PC-9 (cell line): ENCODE data around the gene HOXC9. TPM values are rescaled to one million over a fixed set of nuclear protein-coding genes. Genes with fewer than 3 reads are reported as not detected.
A peak's percentile ranks its signal among the peaks of the same experiment; 100 is the strongest.

Source experiments
- BruUV-seq: library from RNA; stranded (reverse); fragments of 400-500 nt; replicated peaks from 2 replicates; lab custom pipeline; 2021; lab: Mats Ljungman, UMichigan
- CTCF ChIA-PET: fragments of 300-600 bp; sonication (Branson Sonifier 250); formaldehyde crosslinking; loops from one replicate; lab custom pipeline; 2022; ENCODE audit warnings: antibody characterized with exemption; lab: Charles Lee
- POLR2A ChIA-PET: fragments of 300-600 bp; sonication (Branson Sonifier 250); formaldehyde crosslinking; loops from one replicate; lab custom pipeline; 2022; ENCODE audit warnings: antibody characterized with exemption; ENCODE audit not compliant: unreplicated experiment; lab: Charles Lee
- DNase-seq, 2 experiments: peaks; one replicate each; pipeline versions ENCODE4 v3.0.0 to v3.0.0-alpha.2; 2015 to 2022; ENCODE audit warnings: mixed read lengths in 1 of 2
- H2AFZ ChIP-seq: fragments of 200-600 bp; sonication (generic); 2 replicates; pipeline ENCODE4 v1.8.1; 2017; ENCODE audit warnings: antibody characterized with exemption
- H3F3A ChIP-seq: fragments of 200-600 bp; sonication (generic); 2 replicates; pipeline ENCODE4 v1.8.1; 2017; ENCODE audit warnings: antibody characterized with exemption, mild to moderate bottlenecking, low read depth; ENCODE audit not compliant: insufficient read depth
- H3K27ac ChIP-seq: fragments of 200-600 bp; sonication (generic); 2 replicates; pipeline ENCODE4 v1.6.1; 2016; ENCODE audit warnings: mixed run types
- H3K27me3 ChIP-seq: fragments of 200-600 bp; sonication (generic); 2 replicates; pipeline ENCODE4 v1.6.1; 2016; ENCODE audit warnings: low read depth, mixed run types; ENCODE audit not compliant: insufficient read depth
- H3K36me3 ChIP-seq: fragments of 200-600 bp; sonication (generic); 2 replicates; pipeline ENCODE4 v1.6.1; 2016; ENCODE audit warnings: low read depth, mixed run types
- H3K4me1 ChIP-seq: fragments of 200-600 bp; sonication (generic); replicated peaks from 2 replicates; pipeline ENCODE4 v1.6.1; 2016; ENCODE audit warnings: mixed run types; ENCODE audit not compliant: insufficient read depth
- H3K4me2 ChIP-seq: fragments of 200-600 bp; sonication (generic); 2 replicates; pipeline ENCODE4 v1.6.1; 2017; ENCODE audit warnings: mixed run types
- H3K4me3 ChIP-seq: fragments of 200-600 bp; sonication (generic); 2 replicates; pipeline ENCODE4 v1.6.1; 2016; ENCODE audit warnings: mixed run types
- H3K79me2 ChIP-seq: fragments of 200-600 bp; sonication (generic); 2 replicates; pipeline ENCODE4 v1.6.1; 2017; ENCODE audit warnings: low read depth, mixed run types
- H3K9me2 ChIP-seq: fragments of 200-600 bp; sonication (generic); 2 replicates; pipeline ENCODE4 v1.8.1; 2017; ENCODE audit warnings: mild to moderate bottlenecking; ENCODE audit not compliant: insufficient read depth
- H3K9me3 ChIP-seq: fragments of 200-600 bp; sonication (generic); 2 replicates; pipeline ENCODE4 v1.8.1; 2016; ENCODE audit warnings: low read depth; ENCODE audit not compliant: insufficient read depth
- H4K20me1 ChIP-seq: fragments of 200-600 bp; sonication (generic); 2 replicates; pipeline ENCODE4 v1.8.1; 2017; ENCODE audit not compliant: insufficient read depth
- CTCF ChIP-seq: fragments of 200-600 bp; sonication (generic); conservative IDR thresholded peaks from 2 replicates; pipeline ENCODE4 v1.6.1; 2017; ENCODE audit warnings: mixed run types, antibody characterized with exemption, mild to moderate bottlenecking, moderate library complexity
- EZH2 ChIP-seq: fragments of 200-600 bp; sonication (generic); IDR thresholded peaks from 2 replicates; pipeline ENCODE4 v1.8.0; 2017; ENCODE audit warnings: antibody characterized with exemption, low read depth
- intact Hi-C: fragments of 100-400 bp; cut with micrococcal nuclease; formaldehyde crosslinking; loops from one replicate; pipeline ENCODE4 v1.10.0; 2022; ENCODE audit not compliant: unreplicated experiment
- total RNA-seq: library from RNA; stranded (reverse); gene quantifications from 2 replicates; pipeline ENCODE4 v1.2.3, GENCODE V29; 2021

Gene HOXC9
- total RNA-seq, 1 experiment from 2014 or later: 10.2 TPM

- CTCF ChIA-PET: interaction anchor here (0.6 kb wide), 1 partner anchor 39 kb away, joined by 3 read pairs; the partner anchor contains the start of gene HOXC9
- H3K9me3 ChIP-seq: no peaks in the 10 kb centered on the region
- no peak overlapping the region for H3K4me2 ChIP-seq
- DNase-seq: peak in 1 of 2 experiments; percentile 36
- POLR2A ChIA-PET: interaction anchor here (0.5 kb wide), 1 partner anchor 15 kb away, joined by 6 read pairs; the partner anchor contains the start of gene HOXC4
- BruUV-seq: no TSS peak
- peaks cover 30% of the 10 kb centered on the region for H3K27me3 ChIP-seq
- TF ChIP-seq EZH2 (no peak), CTCF (no peak)
- H3K4me3 ChIP-seq: no peak overlapping the region
- H3K9me2 ChIP-seq: no peaks in the 10 kb centered on the region
- no peaks in the 10 kb centered on the region for H4K20me1 ChIP-seq
- no peaks in the 10 kb centered on the region for H3F3A ChIP-seq
- intact Hi-C loops: no loop called here
- H2AFZ ChIP-seq: no peak overlapping the region
- H3K4me1 ChIP-seq: no peaks in the 10 kb centered on the region
- H3K27ac ChIP-seq: no peak overlapping the region
- no peaks in the 10 kb centered on the region for H3K36me3 ChIP-seq
- no peaks in the 10 kb centered on the region for H3K79me2 ChIP-seq
These were observed 39.0 kb downstream of the HOXC9 start for GRCh38 chr12:54038871-54039414.

DNA sequence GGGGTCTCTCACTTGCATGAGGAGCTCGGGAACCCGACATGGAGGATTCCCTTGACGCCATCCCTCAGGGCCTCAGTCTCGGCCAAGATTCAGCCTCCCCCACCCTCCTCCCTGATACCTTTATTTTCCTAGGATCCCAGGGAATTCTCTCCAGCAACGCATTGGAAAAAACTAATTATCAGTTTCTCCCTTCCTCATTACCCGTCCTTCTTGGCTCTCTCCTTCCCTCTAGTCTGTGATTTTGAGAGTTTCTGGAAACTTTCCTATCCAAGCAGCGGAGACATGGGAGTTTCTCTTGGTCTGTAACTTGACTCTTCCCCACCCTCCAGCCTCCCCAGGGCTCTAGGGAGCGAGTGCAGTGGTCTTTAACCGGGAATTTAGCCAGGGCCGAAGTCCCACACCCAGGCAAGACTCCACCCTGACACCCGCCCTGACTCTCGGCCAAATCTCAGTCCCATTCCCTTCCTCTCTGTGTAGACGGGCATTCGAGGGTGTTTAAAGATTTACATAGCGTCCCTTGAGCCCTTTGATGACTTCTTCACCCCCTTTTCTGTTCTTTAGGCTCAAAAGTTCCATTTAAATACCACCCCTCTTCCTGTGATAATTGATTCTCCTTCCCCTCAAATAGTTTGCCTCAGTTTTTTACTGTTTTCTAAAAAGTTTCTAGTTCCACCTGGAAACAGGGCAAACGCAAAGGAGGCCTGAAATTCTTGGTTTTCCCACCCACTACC lies 39.6 kb downstream of the HOXC9 start:
- BruUV-seq: no TSS peak
- H3K4me1 ChIP-seq: no peaks in the 10 kb centered on the region
- DNase-seq: no peak
- no peak overlapping the region for H3K27ac ChIP-seq
- H3K9me2 ChIP-seq: no peaks in the 10 kb centered on the region
- TF ChIP-seq EZH2 (no peak), CTCF (no peak)
- no peaks in the 10 kb centered on the region for H3K36me3 ChIP-seq
- no peak overlapping the region for H3K4me3 ChIP-seq
- H3K27me3 ChIP-seq: peaks cover 30% of the 10 kb centered on the region
- H3K9me3 ChIP-seq: no peaks in the 10 kb centered on the region
- no peak overlapping the region for H3K4me2 ChIP-seq
- CTCF ChIA-PET: interaction anchor here (0.6 kb wide), 1 partner anchor 285 kb away, joined by 8 read pairs; the partner anchor contains the start of gene COPZ1
- H2AFZ ChIP-seq: no peak overlapping the region
- POLR2A ChIA-PET: no interaction called here
- no peaks in the 10 kb centered on the region for H3F3A ChIP-seq
- no peaks in the 10 kb centered on the region for H4K20me1 ChIP-seq
- intact Hi-C loops: no loop called here
- H3K79me2 ChIP-seq: no peaks in the 10 kb centered on the region

DNA sequence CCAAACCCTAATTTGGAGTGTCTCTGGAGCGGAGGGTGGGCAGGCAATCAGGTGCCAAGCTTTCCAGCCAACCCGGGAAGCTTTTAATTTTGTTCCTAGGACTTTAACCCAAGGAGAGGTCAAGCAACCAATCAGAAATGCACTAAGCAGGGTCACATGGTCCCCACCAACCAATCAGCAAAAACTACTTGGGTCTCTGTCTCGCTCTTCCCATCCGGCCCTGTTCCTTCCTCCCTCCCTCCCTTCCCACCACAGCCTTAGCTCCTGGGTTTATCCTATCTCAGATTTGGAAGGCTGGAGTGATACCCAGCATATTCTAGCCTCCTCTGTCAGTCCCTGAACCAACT lies 40.2 kb downstream of the HOXC9 start:
- no peak overlapping the region for H2AFZ ChIP-seq
- BruUV-seq: no TSS peak
- TF ChIP-seq CTCF (no peak), EZH2 (no peak)
- no peak overlapping the region for H3K4me3 ChIP-seq
- ChIA-PET CTCF (interaction anchor here (0.6 kb wide), 1 partner anchor 285 kb away, joined by 8 read pairs; the partner anchor contains the start of gene COPZ1), POLR2A (no interaction called here)
- H3F3A ChIP-seq: no peaks in the 10 kb centered on the region
- intact Hi-C loops: no loop called here
- H4K20me1 ChIP-seq: no peaks in the 10 kb centered on the region
- no peak overlapping the region for H3K27ac ChIP-seq
- H3K27me3 ChIP-seq: peaks cover 31% of the 10 kb centered on the region
- H3K36me3 ChIP-seq: no peaks in the 10 kb centered on the region
- H3K9me3 ChIP-seq: no peaks in the 10 kb centered on the region
- no peak for DNase-seq
- H3K9me2 ChIP-seq: no peaks in the 10 kb centered on the region
- no peak overlapping the region for H3K4me2 ChIP-seq
- no peaks in the 10 kb centered on the region for H3K79me2 ChIP-seq
- H3K4me1 ChIP-seq: no peaks in the 10 kb centered on the region
